Esophagus (tissue), 2 donors: ENCODE results near the gene SMPD3. TPM values are rescaled to one million over a fixed set of nuclear protein-coding genes. Genes with fewer than 3 reads are reported as not detected.

Experiments used
- H3K27ac ChIP-seq, 2 donors: one replicate each; pipeline ENCODE4 v1.5.1; 2013; ENCODE audit warnings: low read depth in 2 of 2, mild to moderate bottlenecking in 2 of 2, inconsistent platforms in 1 of 2, low read length in 1 of 2, moderate library complexity in 1 of 2
- H3K27me3 ChIP-seq, 2 donors: one replicate each; pipeline ENCODE4 v1.6.1; 2013; ENCODE audit warnings: low read length in 2 of 2, control low read depth in 1 of 2, mild to moderate bottlenecking in 1 of 2; ENCODE audit not compliant: insufficient read depth in 2 of 2, control insufficient read depth in 1 of 2
- H3K36me3 ChIP-seq, 2 donors: one replicate each; pipeline ENCODE4 v1.6.1; 2013; ENCODE audit warnings: low read length in 1 of 2; ENCODE audit not compliant: control insufficient read depth in 2 of 2, insufficient read depth in 2 of 2
- H3K4me1 ChIP-seq, 2 donors: one replicate each; pipeline ENCODE4 v1.6.1; 2013; ENCODE audit warnings: low read length in 1 of 2; ENCODE audit not compliant: control insufficient read depth in 2 of 2, insufficient read depth in 2 of 2
- H3K4me3 ChIP-seq, 2 donors: one replicate each; pipeline ENCODE4 v1.5.1; 2013; ENCODE audit warnings: low read length in 2 of 2, mild to moderate bottlenecking in 2 of 2, low read depth in 1 of 2, moderate library complexity in 1 of 2
- H3K9me3 ChIP-seq, 2 donors: one replicate each; pipeline ENCODE4 v1.6.1; 2013; ENCODE audit warnings: mild to moderate bottlenecking in 2 of 2, low read depth in 1 of 2, low read length in 1 of 2, moderate library complexity in 1 of 2; ENCODE audit not compliant: control insufficient read depth in 2 of 2, insufficient read depth in 1 of 2
- WGBS, 2 donors: extraction: QIAGEN DNeasy Blood & Tissue Kit; methylation state at CpG; one replicate each; pipeline ENCODE4 v1.1.7; 2013; 5-methylcytosine and 5-hydroxymethylcytosine counted together
- polyA plus RNA-seq, 2 donors: library from polyadenylated mRNA; stranded (reverse); fragments of 200-250 nt; gene quantifications; one replicate each; pipeline ENCODE4 v1.2.3, GENCODE V29; 2013
- donor health status: healthy with polysubstance abuse.
- donor health status: Bipolar disorder and iron deficiency.

SMPD3 gene
- polyA plus RNA-seq, 2 donors = 0.41 to 4.0 TPM

GRCh38 chr16:68446681-68447652 is 1.3 kb downstream of the SMPD3 start:
- peaks cover 16 to 20% of the 10 kb centered on the region in 2 donors for H3K4me1 ChIP-seq
- H3K27me3 ChIP-seq = peaks cover 0 to 2% of the 10 kb centered on the region in 2 donors
- WGBS, 2 donors = 16 to 18% methylated on average over 69 to 73 of the region's 73 CpGs
- H3K27ac ChIP-seq = no peak overlapping the region
- H3K9me3 ChIP-seq = no peaks in the 10 kb centered on the region
- H3K36me3 ChIP-seq = no peaks in the 10 kb centered on the region
- peak overlapping the region; percentile 39 to 49 for H3K4me3 ChIP-seq

- Histone ChIP-seq H3K27me3 (peaks cover 0 to 2% of the 10 kb centered on the region in 2 donors), H3K9me3 (no peaks in the 10 kb centered on the region), H3K27ac (no peak overlapping the region), H3K4me3 (no peak overlapping the region), H3K36me3 (no peaks in the 10 kb centered on the region), H3K4me1 (peaks cover 16 to 20% of the 10 kb centered on the region in 2 donors)
- whole genome bisulfite sequencing, 2 donors = 0% methylated on average over 1 of the region's 1 CpG
Observed at GRCh38 chr16:68445458-68445857, 2.9 kb downstream of the SMPD3 start.

- WGBS, 2 donors = 20 to 31% methylated on average over 3 of the region's 3 CpGs
- no peaks in the 10 kb centered on the region for H3K9me3 ChIP-seq
- H3K27me3 ChIP-seq = peaks cover under 1 to 2% of the 10 kb centered on the region in 2 donors
- no peak overlapping the region for H3K4me3 ChIP-seq
- no peak overlapping the region for H3K27ac ChIP-seq
- peaks cover 15 to 18% of the 10 kb centered on the region in 2 donors for H3K4me1 ChIP-seq
- H3K36me3 ChIP-seq = no peaks in the 10 kb centered on the region
Observed at GRCh38 chr16:68444056-68444657, 4.2 kb downstream of the SMPD3 start.

DNA sequence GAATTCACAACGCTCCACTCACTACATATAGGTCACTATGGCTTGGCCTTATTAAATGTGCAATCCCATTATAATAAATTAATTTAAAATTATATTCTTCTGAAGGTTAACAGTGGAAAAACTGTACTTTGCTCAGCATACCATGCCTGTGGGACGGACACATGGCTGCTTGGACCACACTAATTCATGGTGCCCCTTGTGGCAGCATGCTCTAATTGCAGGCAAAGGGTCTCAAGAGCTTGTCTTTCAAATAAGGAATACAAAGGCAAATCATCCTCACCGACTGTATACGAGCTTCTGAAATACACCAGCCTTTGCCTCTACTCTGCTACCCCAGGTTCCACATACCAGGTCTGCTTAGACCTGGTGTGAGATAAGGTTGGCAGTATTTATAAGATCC is 11.7 kb downstream of the SMPD3 start:
- 88 to 92% methylated on average over 4 of the region's 4 CpGs for WGBS, 2 donors
- no peaks in the 10 kb centered on the region for H3K36me3 ChIP-seq
- H3K4me1 ChIP-seq = peaks cover 2 to 3% of the 10 kb centered on the region in 2 donors
- H3K27me3 ChIP-seq = peaks cover 0 to 6% of the 10 kb centered on the region in 2 donors
- H3K4me3 ChIP-seq = no peak overlapping the region
- H3K9me3 ChIP-seq = no peaks in the 10 kb centered on the region
- no peak overlapping the region for H3K27ac ChIP-seq

GRCh38 chr16:68434624-68435210 is 13.6 kb downstream of the SMPD3 start:
- H3K27ac ChIP-seq = no peak overlapping the region

DNA sequence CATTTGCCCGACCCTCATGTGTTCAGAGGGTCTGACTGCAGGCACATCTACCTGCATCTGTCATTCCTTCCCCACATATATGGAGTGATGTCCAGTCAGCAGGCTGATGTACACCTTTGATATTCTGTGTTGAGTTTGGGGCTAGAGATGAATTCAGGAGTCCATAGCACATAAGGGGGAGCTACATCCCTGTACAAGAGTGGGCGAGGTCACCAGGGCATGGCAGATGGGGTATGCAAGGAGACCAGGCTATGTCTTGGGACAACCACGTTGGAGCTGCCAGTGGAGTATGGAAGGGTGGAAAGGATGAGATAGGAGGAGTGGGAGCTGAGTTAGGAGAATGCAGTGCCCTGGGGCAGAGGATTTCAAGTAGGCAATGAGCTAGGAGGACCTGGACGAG is 15.0 kb downstream of the SMPD3 start:
- 89 to 92% methylated on average over 4 of the region's 4 CpGs for WGBS, 2 donors
- Histone ChIP-seq H3K9me3 (no peaks in the 10 kb centered on the region), H3K27ac (no peak overlapping the region), H3K4me1 (peaks cover 2 to 3% of the 10 kb centered on the region in 2 donors), H3K27me3 (no peaks in the 10 kb centered on the region), H3K36me3 (no peaks in the 10 kb centered on the region), H3K4me3 (no peak overlapping the region)

More at GRCh38 chr16:68434624-68435210, 13.6 kb downstream of the SMPD3 start:
- WGBS, 2 donors = 49 to 50% methylated on average over 5 of the region's 5 CpGs
- H3K4me1 ChIP-seq = peaks cover 2 to 3% of the 10 kb centered on the region in 2 donors
- H3K9me3 ChIP-seq = no peaks in the 10 kb centered on the region
- H3K36me3 ChIP-seq = no peaks in the 10 kb centered on the region
- H3K27me3 ChIP-seq = peaks cover 0 to 6% of the 10 kb centered on the region in 2 donors
- no peak overlapping the region for H3K4me3 ChIP-seq

GRCh38 chr16:68432701-68433100 is 15.6 kb downstream of the SMPD3 start:
- H3K27me3 ChIP-seq = no peaks in the 10 kb centered on the region
- H3K9me3 ChIP-seq = no peaks in the 10 kb centered on the region
- WGBS, 2 donors = 90 to 91% methylated on average over 4 of the region's 4 CpGs
- no peak overlapping the region for H3K27ac ChIP-seq
- H3K4me1 ChIP-seq = peaks cover 2 to 3% of the 10 kb centered on the region in 2 donors
- H3K36me3 ChIP-seq = no peaks in the 10 kb centered on the region
- no peak overlapping the region for H3K4me3 ChIP-seq

GRCh38 chr16:68429076-68429854 is 19.0 kb downstream of the SMPD3 start:
- Histone ChIP-seq H3K36me3 (no peaks in the 10 kb centered on the region), H3K27ac (no peak overlapping the region), H3K4me1 (no peaks in the 10 kb centered on the region), H3K4me3 (no peak overlapping the region), H3K9me3 (no peaks in the 10 kb centered on the region), H3K27me3 (no peaks in the 10 kb centered on the region)
- WGBS, 2 donors = 70 to 71% methylated on average over 4 of the region's 4 CpGs
